GM13977 (cell line): ENCODE data around the gene MYOG.

ENCODE experiments used
- DNase-seq: peaks from one replicate; pipeline ENCODE4 v3.0.0; 2012; ENCODE audit warnings: low spot score
- in situ Hi-C: fragments of 300-500 bp; cut with MboI; formaldehyde crosslinking; loops from one replicate; pipeline ENCODE4 v1.12.0; 2022; ENCODE audit warnings: low sequenced_read_pairs, low pct_unique_long_range_greater_than_20kb, mixed read lengths, inconsistent platforms; ENCODE audit not compliant: unreplicated experiment
- TF ChIP-seq, protein P1 (sequence below): IDR thresholded peaks from 2 replicates; pipeline ENCODE4 v1.5.1; 2012; ENCODE audit warnings: mild to moderate bottlenecking, control low read depth; ENCODE audit not compliant: insufficient read depth; ENCODE audit errors: extremely low read depth, missing control alignments

Gene MYOG

DNA sequence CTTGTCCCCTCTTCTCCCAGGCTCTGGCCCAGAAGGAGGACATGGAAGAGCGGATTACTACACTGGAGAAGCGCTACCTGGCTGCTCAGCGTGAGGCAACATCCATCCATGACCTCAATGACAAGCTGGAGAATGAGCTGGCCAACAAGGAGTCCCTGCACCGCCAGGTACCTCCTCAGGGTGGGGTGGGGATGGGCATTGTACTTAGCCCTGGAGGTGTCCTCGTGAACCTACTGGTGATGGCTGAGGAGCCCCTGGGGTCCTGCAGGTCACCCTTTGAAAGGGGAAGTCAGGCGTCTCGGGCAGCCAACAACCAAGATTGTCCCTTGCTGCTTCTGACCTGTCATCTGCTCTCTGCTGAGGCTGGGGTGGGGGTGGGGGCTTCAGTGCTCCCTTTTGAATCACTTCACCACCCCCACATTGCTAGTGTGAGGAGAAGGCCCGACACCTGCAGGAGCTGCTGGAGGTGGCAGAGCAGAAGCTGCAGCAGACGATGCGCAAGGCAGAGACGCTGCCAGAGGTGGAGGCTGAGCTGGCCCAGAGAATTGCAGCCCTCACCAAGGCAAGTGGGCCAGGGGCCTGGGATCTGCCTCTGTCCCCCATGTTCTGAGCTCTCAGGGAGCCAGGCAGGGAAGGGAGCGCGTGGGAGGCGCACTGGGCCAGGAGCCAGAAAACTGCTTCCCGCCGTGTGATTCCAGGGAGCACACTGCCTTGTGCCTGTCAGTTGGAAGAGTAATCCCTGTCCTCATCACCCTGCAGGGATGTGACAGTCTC lies 39.8 kb downstream of the MYOG start:
- in situ Hi-C loops = no loop called here
- DNase-seq = no peak
- TF ChIP-seq, protein P1, sequence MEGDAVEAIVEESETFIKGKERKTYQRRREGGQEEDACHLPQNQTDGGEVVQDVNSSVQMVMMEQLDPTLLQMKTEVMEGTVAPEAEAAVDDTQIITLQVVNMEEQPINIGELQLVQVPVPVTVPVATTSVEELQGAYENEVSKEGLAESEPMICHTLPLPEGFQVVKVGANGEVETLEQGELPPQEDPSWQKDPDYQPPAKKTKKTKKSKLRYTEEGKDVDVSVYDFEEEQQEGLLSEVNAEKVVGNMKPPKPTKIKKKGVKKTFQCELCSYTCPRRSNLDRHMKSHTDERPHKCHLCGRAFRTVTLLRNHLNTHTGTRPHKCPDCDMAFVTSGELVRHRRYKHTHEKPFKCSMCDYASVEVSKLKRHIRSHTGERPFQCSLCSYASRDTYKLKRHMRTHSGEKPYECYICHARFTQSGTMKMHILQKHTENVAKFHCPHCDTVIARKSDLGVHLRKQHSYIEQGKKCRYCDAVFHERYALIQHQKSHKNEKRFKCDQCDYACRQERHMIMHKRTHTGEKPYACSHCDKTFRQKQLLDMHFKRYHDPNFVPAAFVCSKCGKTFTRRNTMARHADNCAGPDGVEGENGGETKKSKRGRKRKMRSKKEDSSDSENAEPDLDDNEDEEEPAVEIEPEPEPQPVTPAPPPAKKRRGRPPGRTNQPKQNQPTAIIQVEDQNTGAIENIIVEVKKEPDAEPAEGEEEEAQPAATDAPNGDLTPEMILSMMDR = no peak

DNA sequence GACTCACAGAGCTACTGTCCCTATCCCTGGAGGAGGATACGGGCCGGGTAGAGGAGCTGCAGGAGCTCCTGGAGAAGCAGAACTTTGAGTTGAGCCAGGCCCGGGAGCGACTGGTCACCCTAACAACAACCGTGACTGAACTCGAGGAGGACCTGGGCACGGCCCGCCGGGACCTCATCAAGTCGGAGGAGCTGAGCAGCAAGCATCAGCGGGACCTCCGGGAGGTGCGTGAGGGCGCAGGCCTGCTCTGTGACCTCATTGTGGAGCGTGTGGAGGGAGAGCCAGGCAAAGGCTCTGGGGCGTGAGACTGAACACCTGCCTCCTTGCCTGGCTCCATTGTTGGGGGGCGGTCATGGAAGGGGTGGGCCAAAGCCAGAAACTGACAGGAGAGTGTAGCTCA lies 40.5 kb downstream of the MYOG start:
- TF ChIP-seq, protein P1 = no peak
- no peak for DNase-seq
- in situ Hi-C loops = no loop called here

DNA sequence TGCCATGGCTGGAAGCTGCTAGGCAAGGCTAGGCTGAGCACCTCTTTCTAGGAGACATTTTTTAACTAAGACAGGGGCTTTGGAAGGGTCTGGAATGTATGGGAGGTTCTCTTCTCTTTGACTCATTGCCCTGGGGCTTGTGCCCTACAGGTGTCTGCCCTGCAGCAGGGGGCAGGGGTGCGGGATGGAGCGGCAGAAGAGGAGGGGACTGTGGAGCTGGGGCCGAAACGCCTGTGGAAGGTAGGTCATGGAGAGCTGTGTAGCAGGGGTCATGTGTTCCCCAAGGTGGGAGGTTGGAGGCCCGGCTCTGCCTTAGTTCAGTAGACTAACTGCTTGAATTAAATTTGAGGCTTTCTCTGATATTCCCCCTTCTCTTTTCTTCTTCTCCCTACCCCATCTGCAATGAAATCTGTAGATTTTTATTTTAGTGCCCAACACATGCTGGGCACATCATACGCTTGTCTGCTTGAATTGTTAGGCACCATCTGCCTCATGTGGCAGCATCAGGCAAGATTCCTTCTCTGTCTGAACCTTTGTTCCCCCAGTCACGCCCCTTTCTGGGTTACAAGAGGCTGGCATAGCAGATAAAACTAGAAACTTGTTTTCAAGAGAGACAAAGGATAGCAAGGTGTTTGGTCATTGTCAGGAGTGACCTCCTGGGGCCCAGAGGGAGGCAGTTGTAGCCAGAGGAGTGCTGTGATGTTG lies 41.1 kb downstream of the MYOG start:
- in situ Hi-C loops = no loop called here
- DNase-seq = no peak
- TF ChIP-seq, protein P1 = no peak

DNA sequence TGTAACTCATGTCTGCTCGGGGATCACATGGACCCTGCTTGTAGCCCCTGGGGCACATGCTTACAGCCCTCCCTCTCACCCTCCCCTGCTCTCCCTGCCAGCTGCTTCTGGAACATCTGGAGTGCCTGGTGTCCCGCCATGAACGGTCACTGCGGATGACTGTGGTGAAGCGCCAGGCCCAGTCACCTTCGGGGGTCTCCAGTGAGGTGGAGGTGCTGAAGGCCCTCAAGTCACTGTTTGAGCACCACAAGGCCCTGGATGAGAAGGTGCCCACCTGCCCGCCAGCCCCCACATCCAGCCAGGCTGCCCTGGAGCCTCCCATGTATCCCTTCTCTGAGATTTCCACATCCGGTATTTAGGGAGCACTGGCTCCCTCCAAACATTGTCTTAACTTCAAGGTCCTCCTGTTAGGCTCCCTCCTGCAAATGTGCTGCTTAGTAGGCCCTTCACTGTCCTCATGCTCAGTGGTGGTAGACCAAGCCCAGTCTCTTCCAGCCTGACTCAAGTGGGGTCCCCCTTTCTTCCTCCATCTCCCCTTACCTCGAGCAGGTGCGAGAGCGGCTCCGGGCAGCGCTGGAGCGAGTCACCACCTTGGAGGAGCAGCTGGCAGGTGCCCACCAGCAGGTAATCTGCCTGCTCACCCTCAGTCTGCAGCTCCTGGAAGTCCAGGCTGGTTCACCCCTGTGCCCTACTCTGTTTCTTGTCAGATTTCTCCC lies 41.8 kb downstream of the MYOG start:
- TF ChIP-seq, protein P1 = no peak
- DNase-seq = no peak
- in situ Hi-C loops = no loop called here

DNA sequence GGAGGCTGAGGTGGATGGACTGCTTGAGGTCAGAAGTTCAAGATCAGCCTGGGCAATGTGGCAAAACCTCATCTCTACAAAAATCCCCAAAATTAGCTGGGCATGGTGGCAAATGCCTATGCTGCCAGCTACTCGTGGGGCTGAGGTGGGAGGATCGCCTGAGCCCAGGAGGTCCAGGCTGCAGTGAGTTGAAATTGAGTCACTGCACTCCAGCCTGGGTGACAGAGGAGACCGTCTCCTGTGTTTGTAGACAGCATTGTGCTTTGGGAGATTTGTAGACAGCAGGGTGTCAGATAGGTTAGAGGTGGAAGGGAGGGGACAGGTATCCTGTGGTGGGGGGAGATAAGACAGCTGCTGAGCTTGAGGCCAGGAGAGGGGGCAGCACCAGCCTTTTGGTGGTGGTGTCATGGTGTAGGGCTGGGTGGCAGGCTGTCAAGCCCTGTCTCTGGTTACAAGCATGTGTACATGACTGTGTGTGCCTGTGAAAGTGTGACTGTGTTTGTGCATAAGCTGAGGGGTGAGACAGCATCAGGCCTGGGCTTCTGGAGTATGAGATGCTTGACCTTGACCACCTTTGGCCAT lies 44.4 kb downstream of the MYOG start:
- no peak for DNase-seq
- TF ChIP-seq, protein P1 = no peak
- in situ Hi-C loops = no loop called here

DNA sequence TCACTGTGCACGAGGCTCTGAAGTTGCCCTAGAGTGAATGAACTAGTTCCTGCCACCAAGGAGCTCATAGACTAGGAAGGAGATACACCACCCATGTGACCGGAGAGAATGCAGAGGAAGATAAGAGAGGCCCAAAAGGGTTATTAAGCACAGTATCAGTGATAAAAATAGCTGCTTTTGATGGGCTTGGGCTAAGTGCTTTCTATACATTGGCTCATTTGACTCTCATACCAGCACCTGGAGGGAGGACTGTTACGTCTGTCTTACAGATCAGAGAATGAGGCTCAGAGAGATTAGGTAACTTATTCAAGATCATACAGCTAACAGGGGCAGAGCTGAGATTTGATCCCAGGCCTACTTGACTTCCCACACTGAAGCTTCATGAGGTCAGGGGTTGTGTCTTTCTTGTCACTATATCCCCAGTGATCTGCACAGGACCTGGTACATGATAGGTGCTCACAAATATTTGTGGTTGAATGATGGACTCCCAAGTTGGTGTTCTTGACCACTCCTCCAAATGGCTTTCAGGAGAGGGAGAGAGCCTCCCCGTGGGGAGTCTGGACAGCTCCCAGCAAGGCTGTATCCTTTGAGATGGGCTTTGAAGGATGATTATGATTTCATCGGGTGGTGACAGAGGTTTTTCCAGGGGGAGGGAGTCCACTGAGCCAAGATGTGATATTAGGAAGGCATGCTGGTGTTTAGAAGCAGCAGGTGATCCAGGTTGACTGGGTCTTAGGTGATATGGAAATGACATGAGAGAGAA lies 45.1 kb downstream of the MYOG start:
- no peak for DNase-seq
- TF ChIP-seq, protein P1 = no peak
- in situ Hi-C loops = no loop called here
